HG02943 (cell line): ENCODE measurements around the gene CYP4A22.
"Not testable (repeated sequence)": the region's sequence is repeated elsewhere in the genome, so short reads cannot be mapped to it uniquely, and the experiment has no call there.

Experiments
- ATAC-seq: cut with Tn5 transposase; IDR thresholded peaks from one replicate; pipeline ENCODE4 v1.9.1; 2021; ENCODE audit warnings: mild to moderate bottlenecking, low read depth, moderate library complexity; ENCODE audit not compliant: unreplicated experiment

The CYP4A22 gene

DNA sequence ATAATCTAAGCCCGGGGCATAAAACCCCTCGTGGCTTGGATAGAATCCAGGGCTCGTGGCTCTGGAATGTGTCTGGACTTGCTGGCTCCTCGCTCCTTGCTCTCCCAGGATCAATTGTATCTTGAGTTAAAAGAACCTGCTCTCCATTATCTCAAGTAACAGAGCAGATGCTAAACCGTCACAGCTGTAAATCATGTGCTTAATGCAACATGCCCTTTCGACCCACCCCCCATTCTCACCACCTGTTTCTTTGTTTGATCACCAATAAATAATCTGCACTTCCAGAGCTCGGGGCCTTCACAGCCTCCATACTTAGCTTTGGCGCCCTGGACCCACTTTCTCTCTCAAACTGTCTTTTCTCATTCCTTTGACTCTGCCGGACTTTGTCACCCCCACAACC, 11.9 kb downstream of the CYP4A22 start:
- ATAC-seq, result not testable (repeated sequence)

DNA sequence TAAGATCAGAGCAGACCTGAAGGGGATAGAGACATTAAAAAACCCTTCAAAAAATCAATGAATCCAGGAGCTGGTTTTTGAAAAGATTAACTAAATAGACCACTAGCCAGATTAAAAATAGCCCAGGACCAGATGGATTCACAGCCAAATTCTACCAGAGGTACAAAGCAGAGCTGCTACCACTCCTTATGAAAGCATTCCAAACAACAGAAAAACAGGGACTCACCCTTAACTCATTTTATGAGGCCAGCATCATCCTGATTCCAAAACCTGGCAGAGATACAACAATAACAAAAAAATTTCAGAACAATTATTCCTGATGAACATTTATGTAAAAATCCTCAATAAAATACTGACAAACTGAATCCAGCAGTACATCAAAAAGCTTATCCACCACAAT, 19.2 kb downstream of the CYP4A22 start:
- not testable (repeated sequence) for ATAC-seq

DNA sequence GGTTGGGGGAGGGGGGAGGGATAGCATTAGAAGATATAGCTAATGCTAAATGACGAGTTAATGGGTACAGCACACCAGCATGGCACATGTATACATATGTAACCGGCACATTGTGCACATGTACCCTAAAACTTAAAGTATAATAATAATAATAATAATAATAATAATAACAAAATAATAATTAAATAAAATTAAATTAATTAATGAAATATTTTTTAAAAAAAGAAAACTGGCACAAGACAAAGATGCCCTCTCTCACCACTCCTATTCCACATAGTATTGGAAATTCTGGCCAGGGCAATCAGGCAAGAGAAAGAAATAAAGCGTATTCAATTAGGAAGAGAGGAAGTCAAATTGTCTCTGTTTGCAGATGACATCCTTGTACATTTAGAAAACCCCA, 20.7 kb downstream of the CYP4A22 start:
- ATAC-seq, result not testable (repeated sequence)

DNA sequence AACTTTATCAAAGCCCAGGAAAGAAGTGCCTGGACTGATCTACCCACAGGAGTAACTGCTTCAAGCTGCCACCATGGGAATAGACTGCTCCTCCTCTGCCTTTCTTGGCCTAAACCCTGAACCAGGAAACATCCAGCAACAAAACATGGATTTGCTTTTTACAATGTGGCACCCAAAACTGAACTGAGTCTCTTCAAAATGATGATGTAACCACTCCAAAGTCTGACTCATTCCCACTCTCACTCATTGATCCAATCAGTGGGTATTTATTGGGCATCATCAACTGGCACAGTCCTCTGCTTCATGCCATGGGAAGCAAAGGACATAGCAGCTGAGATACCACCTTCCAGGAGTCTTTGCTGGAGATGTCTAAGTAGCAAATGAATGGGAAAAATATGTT, 23.5 kb downstream of the CYP4A22 start:
- no peak for ATAC-seq

DNA sequence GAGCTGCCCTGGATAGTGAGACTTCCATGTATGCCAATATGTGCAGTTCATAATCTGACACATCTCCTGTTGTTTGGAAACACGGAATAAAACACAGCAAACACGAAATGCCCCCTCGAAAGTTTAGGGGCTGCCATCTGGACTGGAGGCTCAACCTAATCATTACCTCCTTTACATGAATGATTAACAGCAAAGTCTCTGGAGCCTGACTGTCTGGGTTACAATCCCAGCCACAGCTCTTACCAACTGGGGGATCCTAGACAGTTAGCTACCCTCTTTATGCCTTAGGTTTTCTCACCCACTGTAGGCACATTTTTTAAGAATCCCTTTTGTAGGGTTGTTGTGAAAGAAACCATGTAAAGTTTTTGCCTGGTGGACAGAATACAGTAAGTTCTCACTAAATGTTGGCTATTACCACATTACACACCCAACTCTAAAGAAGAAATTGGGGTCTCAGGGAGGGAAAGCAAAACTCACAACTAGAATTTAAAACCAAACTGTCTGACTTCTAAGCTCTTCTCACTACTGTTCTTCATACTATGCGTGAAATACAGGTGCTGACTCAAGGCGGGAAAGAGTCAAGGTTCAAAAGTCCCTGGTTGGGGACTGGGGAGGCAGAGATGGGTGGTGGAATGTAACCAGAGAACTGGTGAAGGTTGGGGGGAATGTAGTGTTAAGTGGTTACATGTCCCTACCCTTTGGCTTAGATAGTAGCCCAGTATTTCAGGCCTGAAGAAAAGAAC, 24.2 kb downstream of the CYP4A22 start:
- ATAC-seq, result no peak

DNA sequence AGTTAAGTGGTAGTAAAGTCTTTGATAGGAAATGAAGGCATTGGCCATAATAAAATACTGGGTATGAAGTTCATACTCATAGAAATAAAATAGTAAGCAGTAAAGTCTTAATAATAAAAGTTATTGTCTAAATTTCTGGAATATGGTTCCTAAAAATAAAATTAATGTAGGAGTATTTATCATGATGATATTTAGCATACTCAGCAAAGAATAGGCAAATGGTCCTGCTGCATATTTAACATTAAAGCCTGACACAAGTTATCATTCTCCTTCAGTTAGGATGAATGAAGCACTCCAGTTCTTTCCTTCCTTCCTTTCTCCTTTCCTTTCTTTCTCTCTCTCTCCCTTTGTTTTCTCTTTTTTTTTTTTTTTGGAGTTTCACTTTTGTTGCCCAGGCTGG, 27.3 kb downstream of the CYP4A22 start:
- no peak for ATAC-seq

DNA sequence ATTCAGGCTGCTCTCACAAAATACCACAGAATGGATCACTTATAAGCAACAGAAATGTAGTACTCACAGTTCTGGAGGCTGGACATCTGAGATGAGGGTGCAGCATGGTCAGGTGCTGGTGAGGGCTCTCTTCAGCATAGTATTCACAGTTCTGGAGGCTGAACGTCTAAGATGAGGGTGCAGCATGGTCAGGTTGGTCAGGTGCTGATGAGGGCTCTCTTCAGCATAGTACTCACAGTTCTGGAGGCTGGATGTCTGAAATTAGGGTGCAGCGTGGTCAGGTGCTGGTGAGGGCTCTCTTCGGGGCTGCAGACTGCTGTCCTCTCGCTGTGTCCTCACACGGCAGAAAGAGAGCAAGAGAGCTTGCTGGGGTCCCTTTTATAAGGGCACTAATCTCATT, 35.5 kb downstream of the CYP4A22 start:
- no peak for ATAC-seq

DNA sequence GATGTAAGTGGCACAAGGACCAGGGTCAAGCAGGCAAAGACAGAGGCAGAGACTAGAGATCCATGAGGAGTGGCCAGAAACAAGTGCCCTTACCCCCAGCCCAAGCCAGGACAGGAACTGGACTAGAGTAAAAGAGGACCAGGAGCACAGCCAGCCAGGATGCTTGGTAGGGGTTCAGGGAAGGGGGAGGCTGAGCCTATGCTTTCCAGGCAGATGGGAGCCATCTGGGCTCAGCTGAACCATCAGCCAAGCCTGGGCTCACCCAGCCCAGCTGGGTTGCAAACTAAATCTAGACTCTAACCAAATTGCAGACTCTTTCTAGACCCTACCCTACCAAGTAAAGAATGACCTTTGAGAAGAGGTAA, 37.4 kb downstream of the CYP4A22 start:
- no peak for ATAC-seq

DNA sequence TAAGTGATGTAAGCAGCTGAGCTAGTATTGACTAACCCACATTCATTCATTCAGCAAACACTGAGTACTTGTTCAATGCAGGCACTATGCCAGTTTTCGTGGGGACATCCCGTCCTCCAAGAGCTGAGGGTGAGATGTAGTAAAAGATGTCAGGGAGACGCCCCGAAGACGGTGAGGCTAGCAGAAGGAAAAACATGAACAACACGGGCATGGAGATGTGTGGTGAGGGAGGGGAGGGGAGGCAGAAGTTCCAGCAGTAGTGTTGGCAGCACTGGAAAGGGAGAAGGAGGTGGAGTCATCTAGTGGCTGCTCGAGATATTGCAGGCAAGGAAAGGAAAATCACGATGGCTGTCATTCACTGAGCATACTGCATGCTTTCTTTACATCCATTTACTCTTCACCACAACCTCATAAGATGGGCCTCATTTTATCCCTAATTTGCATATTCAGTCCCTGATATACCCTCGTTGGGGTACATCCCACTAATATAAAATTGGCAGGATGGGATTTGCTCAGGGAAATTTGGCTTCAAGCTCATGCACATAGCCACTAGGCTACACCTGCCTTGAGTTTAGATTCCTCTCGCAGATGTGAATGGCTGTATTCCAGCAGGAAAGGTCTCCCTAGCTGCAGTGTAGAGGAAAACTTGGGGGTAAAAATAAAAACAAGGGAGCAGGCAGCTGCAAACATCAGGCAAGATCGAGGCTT, 38.1 kb downstream of the CYP4A22 start:
- ATAC-seq, result peak; percentile 50

DNA sequence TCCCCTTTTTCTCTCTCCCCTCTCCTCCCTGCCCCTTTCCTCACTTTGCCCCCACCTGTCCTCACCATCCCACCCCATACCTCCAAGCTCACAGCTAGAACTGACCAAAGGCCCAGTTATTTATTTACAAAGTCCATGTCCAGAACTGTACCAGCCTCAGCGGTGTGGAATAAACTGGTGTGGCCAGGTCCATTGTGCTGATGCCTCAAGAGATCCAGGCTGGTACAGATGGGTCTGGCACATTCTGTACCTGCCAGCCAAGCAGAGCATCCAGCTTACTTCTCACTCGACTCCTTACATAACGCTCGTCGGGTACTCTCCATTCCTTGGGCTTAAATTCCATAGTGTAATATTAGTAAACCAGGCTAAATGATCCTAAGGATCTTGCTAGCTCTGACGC, 40.8 kb downstream of the CYP4A22 start:
- no peak for ATAC-seq

DNA sequence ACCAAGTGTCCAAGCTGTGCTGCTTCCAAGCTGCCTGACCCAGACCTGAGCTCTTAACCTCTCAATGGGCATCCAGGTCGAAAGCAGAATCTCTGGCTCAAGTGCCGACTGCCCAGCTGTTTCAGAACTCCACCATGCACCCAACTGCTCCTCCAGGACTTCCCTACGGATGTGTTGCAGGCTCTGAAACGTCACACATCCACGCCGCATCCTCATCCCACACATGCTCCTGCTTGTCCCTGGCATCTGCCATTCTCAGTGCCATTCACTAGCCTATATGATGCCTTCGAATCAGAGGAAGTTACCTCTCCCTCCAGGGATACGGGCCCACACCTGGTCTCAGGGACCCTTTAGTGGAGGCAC, 41.4 kb downstream of the CYP4A22 start:
- ATAC-seq, result no peak

DNA sequence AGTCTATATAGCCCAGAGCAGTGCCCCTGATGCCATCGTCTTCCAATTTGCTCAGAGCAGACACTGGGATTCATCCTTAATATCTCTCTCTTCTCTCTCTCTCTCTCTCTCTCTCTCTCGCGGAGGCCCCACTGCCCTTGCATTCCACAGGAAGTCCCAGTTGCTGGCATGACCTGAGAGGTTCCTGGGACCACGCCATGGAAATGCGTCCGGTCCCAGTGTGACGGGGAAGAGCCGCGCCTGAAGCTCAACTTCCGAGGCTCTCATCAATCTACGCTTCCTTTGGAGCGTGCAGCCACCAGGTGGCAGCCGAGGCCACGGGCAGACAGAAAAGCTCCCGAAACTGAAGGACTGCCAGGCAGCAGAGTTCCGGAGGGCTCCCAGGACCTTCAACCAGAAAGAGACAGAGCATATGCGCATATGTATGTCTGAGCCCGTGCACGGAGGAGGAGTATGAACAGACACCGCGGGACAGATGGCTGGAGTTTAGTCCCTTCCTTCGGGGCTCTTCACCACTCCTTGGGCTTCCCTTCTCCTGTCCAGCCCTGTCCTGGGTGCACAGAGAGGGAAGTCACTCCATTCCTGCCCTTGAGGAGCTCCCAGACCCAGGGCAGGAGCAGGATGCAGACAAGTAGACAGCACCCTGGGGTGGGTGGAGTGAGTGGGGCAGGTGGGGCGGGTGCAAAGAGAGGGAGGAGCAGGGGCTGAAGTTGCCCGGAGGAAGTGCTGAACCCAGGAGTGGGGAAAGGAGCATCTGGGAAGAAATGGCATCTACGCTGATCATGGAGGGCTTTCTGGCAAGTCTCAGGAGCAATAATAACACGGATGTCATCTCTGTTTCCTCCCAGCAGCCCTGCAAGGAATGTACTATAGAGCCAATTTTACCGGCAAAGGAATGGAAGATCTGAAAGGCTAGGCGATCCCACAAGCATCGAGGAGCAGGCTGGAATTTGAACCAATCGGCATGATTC, 42.1 kb downstream of the CYP4A22 start:
- peak; percentile 80 for ATAC-seq

DNA sequence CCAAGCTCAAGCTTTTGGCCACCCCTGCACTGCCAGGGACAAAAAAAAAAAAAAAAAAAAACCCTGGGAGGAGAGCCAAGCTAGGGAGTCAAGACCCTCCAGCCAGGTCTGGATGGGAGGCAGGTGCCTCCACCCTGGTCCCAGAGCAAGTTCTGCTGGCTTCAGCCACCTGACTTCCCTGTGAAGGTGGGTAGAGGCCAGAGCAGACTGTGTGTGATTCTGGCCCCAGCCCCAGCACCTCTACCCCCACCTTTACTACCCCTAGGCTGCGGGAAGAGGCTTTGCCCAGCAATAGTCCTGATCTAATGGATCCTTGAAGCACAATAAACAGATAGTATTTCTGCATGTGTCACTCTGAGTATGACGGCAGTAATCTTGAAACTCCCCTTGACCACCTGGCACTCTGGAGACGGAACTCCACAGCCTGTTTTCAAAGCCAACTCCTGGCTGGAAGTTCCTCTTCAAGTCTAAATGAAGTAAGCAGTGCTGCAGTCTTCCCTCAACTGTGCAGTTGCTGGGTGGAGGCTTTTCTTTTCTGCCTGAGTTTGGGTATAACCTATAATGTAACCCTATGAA, 42.8 kb downstream of the CYP4A22 start:
- ATAC-seq, result no peak

DNA sequence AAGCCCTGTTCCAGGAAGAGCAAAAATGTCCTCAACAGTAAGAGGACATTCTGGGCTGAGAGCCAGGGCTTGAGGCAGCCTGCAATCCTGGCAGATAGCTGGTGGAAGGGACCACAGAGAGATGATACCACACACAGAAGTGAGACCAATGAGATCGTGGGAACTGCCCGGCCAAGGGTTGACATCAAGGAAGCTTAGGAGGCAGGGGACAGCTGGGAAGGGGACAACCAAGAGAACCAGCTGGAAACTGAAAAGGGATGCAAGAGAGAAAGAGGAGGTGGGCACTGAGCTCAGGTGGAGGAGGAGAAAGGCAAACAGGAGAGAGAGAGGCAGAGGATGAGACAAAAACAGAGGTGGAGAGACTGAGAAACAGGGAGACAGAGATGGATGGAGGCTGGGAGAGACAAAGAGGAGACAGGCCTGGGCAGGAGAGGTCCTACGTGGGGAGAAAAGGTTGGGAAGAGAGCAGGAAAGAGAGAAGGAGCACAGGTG, 43.4 kb downstream of the CYP4A22 start:
- no peak for ATAC-seq

DNA sequence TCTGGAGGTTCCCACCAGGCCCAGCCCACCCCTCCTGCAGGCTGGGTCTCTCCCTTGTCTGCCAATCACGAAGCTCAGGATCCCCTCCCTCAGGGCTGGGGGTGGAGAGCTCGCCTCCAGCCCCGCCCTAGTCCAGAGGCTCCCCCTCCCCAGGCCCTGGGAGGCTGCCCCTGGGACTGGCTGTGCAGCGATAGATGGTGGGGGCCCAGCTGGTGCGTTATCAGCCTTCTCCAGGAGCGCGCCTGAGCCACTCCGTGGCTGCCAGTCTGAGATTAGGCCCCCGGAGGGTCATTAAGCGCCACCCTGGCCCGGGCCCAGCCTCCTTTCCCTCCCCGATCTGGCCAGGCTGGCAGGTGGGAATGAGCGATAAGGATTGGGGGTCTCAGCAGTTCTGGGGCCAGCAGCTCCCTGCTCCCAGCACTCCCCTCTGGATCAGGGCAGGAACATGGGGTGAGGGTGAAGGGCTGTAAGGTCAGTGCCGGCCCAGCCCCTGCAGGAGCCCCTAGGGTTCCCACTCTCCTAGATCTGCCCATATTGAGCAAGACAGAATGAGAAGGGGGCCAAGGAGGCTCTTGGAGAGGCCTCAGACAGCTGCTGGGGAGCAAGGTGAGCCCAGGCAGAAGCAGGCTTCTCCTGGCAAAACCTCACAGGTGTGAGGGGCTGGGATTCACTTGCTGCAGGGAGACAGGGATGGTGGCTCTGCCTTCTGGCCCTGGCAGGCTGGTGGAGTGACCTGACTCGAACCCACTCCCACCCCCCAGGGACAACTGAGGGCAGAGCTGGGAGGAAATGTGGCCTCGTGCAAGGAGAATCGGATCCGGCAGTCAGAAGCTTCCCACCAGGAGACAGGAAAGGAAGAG, 44.1 kb downstream of the CYP4A22 start:
- no peak for ATAC-seq

DNA sequence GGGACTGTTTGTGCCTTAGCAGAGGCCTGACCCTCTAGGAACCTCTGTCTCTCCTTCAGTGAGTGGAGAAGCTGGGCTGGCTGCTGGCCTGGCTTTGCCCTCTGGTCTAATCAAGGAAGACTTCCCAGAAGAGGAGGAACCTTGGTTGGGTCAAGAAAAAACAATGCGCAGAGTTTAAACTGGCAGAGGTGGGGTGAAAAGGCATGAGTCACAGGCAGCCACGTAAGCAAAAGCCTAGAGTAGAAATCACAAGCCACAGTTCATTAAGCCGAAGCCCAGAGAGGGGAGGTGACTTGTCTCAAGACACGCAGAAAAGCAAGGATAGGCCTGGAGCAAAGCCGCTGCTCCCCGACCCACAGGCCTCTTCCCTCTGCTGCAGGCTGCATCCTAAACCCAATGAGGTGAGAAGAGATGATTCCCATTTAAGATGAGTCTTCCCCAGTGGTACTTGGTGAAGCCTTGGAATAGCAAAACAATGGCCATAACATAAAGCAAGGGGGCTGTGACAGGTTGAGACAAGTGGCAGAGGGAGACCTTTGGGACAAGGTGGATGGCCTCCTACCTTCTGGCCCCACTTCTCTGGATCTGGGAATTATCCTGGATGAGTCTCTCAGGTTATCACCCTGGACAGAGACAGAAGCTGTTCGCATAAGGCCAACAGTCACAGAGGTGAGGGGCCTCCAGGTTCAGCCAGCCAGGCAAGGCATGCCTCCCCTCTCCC, 44.9 kb downstream of the CYP4A22 start:
- ATAC-seq, result no peak

DNA sequence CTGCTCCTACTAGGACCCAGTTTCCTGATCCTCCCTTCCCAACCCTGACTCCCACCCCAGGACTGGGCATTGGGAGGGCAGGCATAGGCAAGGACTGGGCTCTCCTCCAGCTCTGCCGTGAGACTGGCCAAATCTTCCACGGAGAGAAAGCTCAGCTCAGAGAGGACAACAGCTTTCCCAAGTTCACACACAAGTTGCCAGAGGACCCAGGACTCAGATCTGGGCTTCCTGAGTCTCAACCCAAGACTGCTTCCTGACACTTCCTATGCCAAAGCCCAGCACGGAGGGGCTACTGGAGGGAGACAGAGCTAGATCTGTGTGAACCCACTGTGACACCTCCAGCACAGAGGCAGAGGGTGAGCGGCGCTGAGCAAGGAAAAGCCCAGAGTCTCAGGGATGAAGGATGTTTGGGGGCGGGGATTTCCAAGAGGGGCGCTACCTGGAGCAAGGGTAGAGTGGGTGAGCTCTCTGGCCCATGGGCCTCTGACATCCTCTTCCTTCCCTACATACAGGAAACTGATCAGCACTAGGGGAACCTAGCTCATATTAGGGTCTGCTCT, 45.5 kb downstream of the CYP4A22 start:
- ATAC-seq, result no peak

DNA sequence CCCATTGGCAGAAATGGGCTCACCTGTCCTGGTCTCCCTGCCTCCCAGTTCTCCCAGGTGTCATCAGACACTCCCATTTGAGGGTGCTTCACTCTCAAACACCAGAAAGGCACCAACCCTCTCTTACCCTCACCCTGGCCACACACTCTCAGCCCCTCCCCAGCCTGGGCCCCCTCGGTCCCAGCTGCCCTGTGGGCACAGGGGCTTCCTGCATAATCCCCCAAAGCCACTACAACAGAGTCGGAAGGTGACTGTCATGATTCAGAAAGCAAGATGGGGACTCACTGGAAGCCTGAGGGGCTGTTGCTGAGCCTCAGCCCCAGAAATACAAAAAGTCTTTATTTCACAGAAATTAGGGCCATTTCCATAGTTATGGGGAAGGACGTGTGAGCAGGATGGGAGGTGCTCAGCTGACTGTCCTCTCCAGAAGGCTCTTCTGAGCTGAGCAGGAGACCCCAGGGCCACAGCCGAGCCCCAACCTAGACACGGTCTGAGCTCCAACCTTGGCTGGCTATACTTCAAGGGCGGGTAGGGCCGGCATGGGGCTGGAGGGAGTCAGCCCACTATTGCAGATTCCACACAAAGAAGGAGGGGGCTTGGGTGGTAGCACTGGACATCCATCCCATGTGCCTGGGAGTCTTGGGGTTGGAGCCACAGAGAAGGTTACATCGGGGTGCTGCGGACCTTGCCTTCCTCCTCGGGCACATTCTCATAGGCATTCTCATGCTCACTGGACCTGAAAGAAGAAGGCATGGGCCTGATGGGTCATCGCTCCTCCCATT, 46.3 kb downstream of the CYP4A22 start:
- no peak for ATAC-seq
